Activated CD4-positive, alpha-beta memory T cell treated with anti-CD3 and anti-CD28 coated beads, Interleukin-2, amount 10 ng/mL, durations not matched to agents 7 days and 5 days (primary cell): Measurements from ENCODE around the gene COA3. TPM values are rescaled to one million over a fixed set of nuclear protein-coding genes. Genes with fewer than 3 reads are reported as not detected.

ENCODE experiments used
- CTCF ChIA-PET: fragments of 350-600 bp; sonication (Branson Sonifier 250); formaldehyde crosslinking; loops from one replicate; lab custom pipeline; 2021; ENCODE audit warnings: antibody characterized with exemption, inconsistent platforms; lab: Charles Lee
- POLR2A ChIA-PET: fragments of 350-600 bp; sonication (Branson Sonifier 250); formaldehyde crosslinking; loops from one replicate; lab custom pipeline; 2021; ENCODE audit warnings: antibody characterized with exemption; lab: Charles Lee
- DNase-seq: peaks from one replicate; pipeline ENCODE4 v3.0.0-alpha.2; 2020
- H3K27ac Mint-ChIP-seq: one replicate; pipeline ENCODE4 v1.8.0; 2021; ENCODE audit warnings: mild to moderate bottlenecking, mixed read lengths
- H3K27me3 Mint-ChIP-seq: one replicate; pipeline ENCODE4 v1.8.0; 2021; ENCODE audit warnings: mixed read lengths
- H3K36me3 Mint-ChIP-seq: one replicate; pipeline ENCODE4 v1.8.0; 2021; ENCODE audit warnings: low read depth, mixed read lengths
- H3K4me1 Mint-ChIP-seq: one replicate; pipeline ENCODE4 v1.8.0; 2021; ENCODE audit warnings: mixed read lengths
- H3K4me3 Mint-ChIP-seq: one replicate; pipeline ENCODE4 v1.8.0; 2021; ENCODE audit warnings: mild to moderate bottlenecking, mixed read lengths
- H3K9me3 Mint-ChIP-seq: one replicate; pipeline ENCODE4 v1.8.0; 2021; ENCODE audit warnings: mixed read lengths
- total RNA-seq, 2 experiments: library from RNA; stranded (reverse); gene quantifications; one replicate each; pipeline ENCODE4 v1.2.3, GENCODE V29; 2021

COA3 gene
- total RNA-seq, 2 experiments from 2014 or later, result 35.1 to 37.0 TPM

DNA sequence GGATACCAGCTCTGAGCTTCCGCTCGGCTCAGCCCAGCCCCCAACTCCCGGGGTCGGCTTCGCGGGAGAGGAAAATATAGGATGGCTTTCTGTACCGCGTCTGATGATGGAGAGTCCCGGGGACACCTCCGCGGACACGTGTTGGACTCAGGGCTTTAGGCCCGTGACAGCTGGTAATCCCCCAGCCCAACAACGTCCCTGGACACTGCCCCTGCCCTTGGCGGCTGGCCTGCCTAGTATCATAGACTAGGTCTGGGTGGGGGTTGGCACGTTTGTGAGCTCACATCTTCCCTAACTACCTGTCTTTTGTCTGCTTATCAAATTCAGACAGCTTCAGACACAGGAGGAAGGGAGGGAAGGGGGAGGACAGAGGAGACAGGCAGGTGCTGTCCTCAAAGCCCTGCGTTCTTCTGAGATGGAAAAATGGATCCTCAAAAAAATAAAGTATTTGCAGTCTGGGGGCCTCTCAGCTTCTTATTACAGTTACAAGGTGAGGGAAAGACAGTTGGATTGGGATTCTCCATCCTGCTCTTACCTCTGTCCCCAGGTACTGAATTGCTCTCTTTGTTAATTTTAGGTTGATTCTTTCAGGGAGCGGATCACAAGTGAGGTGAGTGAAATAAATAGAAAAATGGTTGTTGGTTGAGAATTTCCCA lies 35.4 kb upstream of the COA3 start:
- Mint-ChIP-seq H3K9me3 (no peaks in the 10 kb centered on the region), H3K4me1 (peaks cover 26% of the 10 kb centered on the region), H3K4me3 (peak overlapping the region; percentile 89), H3K27me3 (peaks cover 5% of the 10 kb centered on the region), H3K36me3 (peaks cover 26% of the 10 kb centered on the region), H3K27ac (peak overlapping the region; percentile 92)
- ChIA-PET CTCF (interaction anchor here (2.2 to 4.4 kb wide), 3 partner anchors 11 to 256 kb away, joined by 7 to 48 read pairs (median 9); partner anchors contain the start of genes BECN1, PSMC3IP and RPL27), POLR2A (interaction anchor here (0.6 to 4.5 kb wide), 21 partner anchors 8 to 1273 kb away, joined by 3 to 59 read pairs (median 4); partner anchors contain the start of genes AOC2, AOC3, BECN1 and CNTD1)
- DNase-seq, result no peak

DNA sequence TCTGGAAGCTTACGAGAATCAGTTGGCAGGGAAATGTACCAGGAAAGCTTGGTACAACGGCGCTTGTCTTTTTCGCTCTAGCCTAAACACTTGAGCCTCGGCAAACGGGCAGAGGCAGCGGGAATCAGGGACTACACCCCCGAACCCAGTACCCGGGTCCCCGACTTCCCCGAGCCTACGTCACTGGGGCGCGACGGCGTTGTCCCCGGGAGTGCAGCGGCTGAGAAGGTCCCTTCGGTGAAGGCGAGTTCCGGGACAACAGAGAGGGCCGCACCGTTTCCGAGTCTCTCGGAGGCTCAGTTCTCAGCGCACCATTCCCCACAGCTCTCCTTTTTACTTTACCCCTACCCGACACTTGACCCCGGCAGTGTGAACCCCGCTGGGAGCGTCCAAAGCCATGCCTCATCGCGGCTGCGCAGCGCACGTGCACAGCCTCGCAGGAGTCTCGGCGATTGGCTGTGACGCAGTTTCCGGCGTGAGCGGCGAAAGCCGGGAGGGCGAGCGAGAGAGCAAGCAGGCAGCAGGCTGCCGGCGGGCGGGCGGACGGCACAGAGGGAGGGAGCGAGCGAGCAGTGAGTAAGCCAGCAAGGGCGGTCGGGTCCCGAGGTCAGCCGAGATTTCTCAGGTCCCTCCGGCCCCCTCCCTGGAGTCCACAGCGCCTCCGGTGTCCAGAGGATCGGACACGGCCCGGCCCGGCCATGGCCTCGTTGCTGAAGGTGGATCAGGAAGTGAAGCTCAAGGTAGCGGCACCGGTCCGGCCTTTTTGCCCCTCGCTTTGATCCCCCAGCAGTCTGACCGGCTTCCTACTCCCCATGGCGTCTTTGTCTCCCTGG lies 34.6 kb upstream of the COA3 start, which contains the start of gene PSME3:
PSME3 (plus strand) TSS at position 464 of the 833 bp plus-strand sequence; CDS start at position 699, 235 bp downstream.
- peaks cover 26% of the 10 kb centered on the region for H3K4me1 Mint-ChIP-seq
- peaks cover 19% of the 10 kb centered on the region for H3K36me3 Mint-ChIP-seq
- H3K4me3 Mint-ChIP-seq, result peak within 1 kb of the TSS; percentile 89
- CTCF ChIA-PET, result interaction anchor here (2.2 to 4.4 kb wide), 3 partner anchors 11 to 255 kb away, joined by 7 to 48 read pairs (median 9); partner anchors contain the start of genes BECN1, PSMC3IP and RPL27
- H3K27ac Mint-ChIP-seq, result peak within 1 kb of the TSS; percentile 92
- H3K9me3 Mint-ChIP-seq, result no peaks in the 10 kb centered on the region
- peaks cover 10% of the 10 kb centered on the region for H3K27me3 Mint-ChIP-seq
- DNase-seq, result peak; percentile 91
- POLR2A ChIA-PET, result interaction anchor here (0.6 to 4.5 kb wide), 25 partner anchors 9 to 1274 kb away, joined by 3 to 59 read pairs (median 4); partner anchors contain the start of genes AARSD1, AOC2, AOC3 and BECN1

DNA sequence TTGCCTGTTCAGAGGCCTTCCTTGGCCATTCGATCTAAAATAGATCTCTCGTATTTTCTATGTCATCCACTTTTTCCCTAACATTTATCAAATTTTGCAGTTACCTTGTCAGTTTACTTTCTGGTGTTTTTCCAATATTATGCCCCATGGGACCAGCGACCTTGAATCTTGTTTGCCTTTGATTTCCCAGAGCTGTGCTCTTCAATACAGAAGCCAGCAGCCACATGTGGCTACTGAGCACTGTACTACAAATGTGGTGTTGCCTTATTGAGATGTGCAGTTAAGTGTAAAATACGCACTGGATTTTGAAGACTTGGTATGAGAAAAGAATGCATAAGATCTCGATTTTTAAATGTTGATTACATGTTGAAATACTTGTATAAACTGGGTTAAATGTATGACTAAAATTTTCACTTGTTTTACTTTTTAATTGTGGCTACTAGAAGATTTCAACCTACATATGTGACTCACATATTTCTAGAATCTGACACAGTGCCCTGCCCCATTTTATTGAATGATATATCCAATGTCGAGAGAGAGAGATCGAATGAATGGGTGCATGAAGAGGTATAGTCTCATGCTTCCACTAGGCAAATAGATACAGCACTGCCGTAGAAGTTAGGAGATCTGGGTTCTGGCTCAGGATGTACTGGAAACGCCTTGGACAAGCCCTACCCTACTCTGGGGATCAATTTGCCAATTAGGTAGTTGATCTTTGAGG lies 33.9 kb upstream of the COA3 start:
- Mint-ChIP-seq H3K9me3 (no peaks in the 10 kb centered on the region), H3K4me1 (peaks cover 24% of the 10 kb centered on the region), H3K36me3 (peaks cover 11% of the 10 kb centered on the region), H3K4me3 (peak overlapping the region; percentile 89), H3K27ac (peak overlapping the region; percentile 92), H3K27me3 (peaks cover 17% of the 10 kb centered on the region)
- POLR2A ChIA-PET, result interaction anchor here (1.0 to 4.5 kb wide), 10 partner anchors 8 to 529 kb away, joined by 3 to 59 read pairs (median 4); partner anchors contain the start of genes AARSD1, BECN1, NBR1 and RETREG3
- DNase-seq, result no peak
- CTCF ChIA-PET, result interaction anchor here (2.2 to 4.4 kb wide), 3 partner anchors 10 to 254 kb away, joined by 7 to 48 read pairs (median 9); partner anchors contain the start of genes BECN1, PSMC3IP and RPL27

DNA sequence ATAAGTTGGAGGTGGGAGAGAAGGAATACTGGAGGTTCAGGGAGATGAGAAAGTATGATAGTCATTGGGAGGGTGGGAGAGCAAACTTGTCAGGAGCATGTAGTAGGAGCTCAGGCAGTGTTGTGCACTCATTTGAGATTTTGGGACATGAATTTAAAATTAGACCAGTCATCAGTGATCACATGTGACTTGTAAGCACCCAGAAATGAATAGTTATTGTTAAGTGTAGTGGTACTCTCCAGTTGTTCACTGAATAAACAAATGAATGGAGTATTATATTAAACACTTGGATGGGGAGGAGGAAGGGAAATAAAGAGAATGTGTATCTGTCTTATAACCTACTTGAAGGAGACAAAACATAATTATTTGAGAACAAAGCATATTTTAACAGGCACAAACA lies 32.5 kb upstream of the COA3 start:
- peaks cover 10% of the 10 kb centered on the region for H3K36me3 Mint-ChIP-seq
- peaks cover 24% of the 10 kb centered on the region for H3K4me1 Mint-ChIP-seq
- POLR2A ChIA-PET, result interaction anchor here (1.2 to 4.5 kb wide), 2 partner anchors 58 to 167 kb away, joined by 4 to 29 read pairs; partner anchors contain the start of genes RPL27 and VPS25
- H3K27me3 Mint-ChIP-seq, result peaks cover 22% of the 10 kb centered on the region
- CTCF ChIA-PET, result interaction anchor here (0.8 to 4.4 kb wide), 2 partner anchors 8 to 253 kb away, joined by 4 to 48 read pairs; partner anchors contain the start of genes BECN1 and PSMC3IP
- no peak overlapping the region for H3K27ac Mint-ChIP-seq
- H3K9me3 Mint-ChIP-seq, result no peaks in the 10 kb centered on the region
- no peak for DNase-seq
- no peak overlapping the region for H3K4me3 Mint-ChIP-seq

DNA sequence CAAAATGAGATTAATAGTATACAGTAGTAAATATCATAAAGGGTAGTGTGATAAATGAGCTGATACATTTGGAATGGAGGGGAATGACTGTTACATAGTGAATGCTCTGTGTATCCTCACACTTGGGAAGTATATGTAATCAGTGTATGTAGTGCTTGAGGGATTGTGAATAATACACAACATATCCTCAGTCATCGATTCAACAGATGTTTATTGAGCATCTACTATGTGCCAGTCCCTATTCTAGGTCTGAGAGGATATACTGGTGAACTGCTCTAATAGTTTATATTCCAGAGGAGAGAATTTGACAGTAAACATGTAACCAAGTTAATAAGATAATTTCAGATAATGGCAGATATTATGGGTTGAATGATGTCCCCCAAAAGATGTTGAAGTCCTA lies 29.0 kb upstream of the COA3 start:
- H3K4me1 Mint-ChIP-seq, result peaks cover 26% of the 10 kb centered on the region
- no peaks in the 10 kb centered on the region for H3K9me3 Mint-ChIP-seq
- peaks cover 8% of the 10 kb centered on the region for H3K36me3 Mint-ChIP-seq
- ChIA-PET CTCF (interaction anchor here (1.0 kb wide), 1 partner anchor 171 kb away, joined by 4 read pairs; the partner anchor contains the start of gene RPL27), POLR2A (no interaction called here)
- H3K27me3 Mint-ChIP-seq, result peaks cover 22% of the 10 kb centered on the region
- no peak overlapping the region for H3K4me3 Mint-ChIP-seq
- no peak overlapping the region for H3K27ac Mint-ChIP-seq
- no peak for DNase-seq

DNA sequence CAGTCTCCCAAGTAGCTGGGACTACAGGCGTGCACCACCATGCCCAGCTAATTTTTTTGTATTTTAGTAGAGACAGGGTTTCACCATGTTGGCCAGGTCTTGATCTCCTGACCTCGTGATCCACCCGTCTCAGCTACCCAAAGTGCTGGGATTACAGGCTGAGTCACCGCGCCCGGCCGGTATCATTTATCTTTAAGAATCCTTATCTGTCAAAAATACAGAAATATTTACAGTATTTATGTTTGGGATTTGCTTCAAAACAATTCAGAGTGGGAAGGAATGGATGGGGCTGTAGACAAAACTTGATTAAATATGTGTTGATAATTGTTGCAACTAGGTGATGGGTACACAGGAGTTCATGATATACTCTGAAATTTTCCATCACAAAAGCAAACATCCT lies 22.7 kb upstream of the COA3 start:
- H3K9me3 Mint-ChIP-seq, result no peaks in the 10 kb centered on the region
- ChIA-PET CTCF (interaction anchor here (0.9 to 5.7 kb wide), 7 partner anchors 11 to 243 kb away, joined by 3 to 48 read pairs (median 5); partner anchors contain the start of genes CNTD1, COA3, PSMC3IP and PSME3), POLR2A (interaction anchor here (0.6 to 4.0 kb wide), 2 partner anchors 48 to 117 kb away, joined by 4 to 30 read pairs; partner anchors contain the start of gene VPS25)
- H3K4me3 Mint-ChIP-seq, result no peak overlapping the region
- DNase-seq, result no peak
- H3K4me1 Mint-ChIP-seq, result peaks cover 38% of the 10 kb centered on the region
- peaks cover 61% of the 10 kb centered on the region for H3K36me3 Mint-ChIP-seq
- H3K27ac Mint-ChIP-seq, result peak overlapping the region; percentile 2
- no peaks in the 10 kb centered on the region for H3K27me3 Mint-ChIP-seq

DNA sequence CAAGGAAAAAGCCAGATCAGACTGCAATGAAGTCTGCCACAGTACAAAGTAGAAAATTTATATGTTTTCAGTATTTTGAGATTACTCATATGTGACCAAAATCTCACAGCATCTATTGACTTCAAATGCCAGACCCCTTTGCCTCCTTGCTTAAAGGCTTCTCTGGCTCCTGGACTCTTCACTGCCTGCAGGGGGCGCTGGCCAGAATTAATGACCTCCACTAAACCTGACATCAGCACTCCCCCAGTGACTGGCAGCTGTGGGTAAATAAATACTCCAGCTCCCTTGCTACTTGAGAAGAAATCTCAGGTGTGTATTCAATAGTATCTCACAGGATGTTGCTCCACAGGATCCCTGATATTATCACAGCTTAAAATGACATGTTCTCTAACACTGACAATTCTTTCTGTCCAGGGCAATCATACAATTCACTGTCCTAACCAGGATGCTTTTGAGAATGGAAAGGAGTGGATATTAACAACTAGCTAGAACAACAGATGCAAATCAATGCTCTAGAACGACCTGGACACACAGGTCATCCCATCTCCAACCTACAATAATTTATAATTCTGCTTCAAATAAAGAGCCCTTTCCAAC lies 21.5 kb upstream of the COA3 start:
- Mint-ChIP-seq H3K4me1 (peaks cover 36% of the 10 kb centered on the region), H3K9me3 (no peaks in the 10 kb centered on the region), H3K27ac (no peak overlapping the region), H3K36me3 (peaks cover 71% of the 10 kb centered on the region), H3K4me3 (no peak overlapping the region), H3K27me3 (no peaks in the 10 kb centered on the region)
- POLR2A ChIA-PET, result interaction anchor here (1.4 kb wide), 1 partner anchor 13 kb away, joined by 5 read pairs; the partner anchor contains the start of gene PSME3
- DNase-seq, result peak; percentile 74
- CTCF ChIA-PET, result interaction anchor here (0.6 to 5.7 kb wide), 9 partner anchors 10 to 242 kb away, joined by 3 to 48 read pairs (median 3); partner anchors contain the start of genes PSMC3IP, PSME3, RPL27 and VPS25

DNA sequence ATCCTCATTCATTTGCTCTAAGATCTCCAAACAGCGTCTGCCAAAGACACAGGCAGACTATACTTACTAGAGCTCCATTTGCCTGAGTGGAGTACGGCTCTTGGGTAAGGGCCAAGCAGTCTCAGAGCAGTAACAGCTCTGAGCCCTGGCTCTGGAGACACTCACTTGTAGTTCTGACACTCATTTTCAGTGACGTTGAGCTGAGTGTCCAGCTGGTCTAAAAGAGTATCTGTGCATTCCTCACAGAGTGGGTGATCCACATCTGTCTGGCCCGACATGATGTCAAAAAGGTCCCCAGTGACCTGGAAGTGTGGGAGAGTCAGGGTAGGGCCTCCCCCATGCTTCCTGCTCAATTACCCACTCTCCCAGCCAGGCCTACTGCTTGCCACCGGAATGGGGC lies 19.9 kb upstream of the COA3 start:
- Mint-ChIP-seq H3K36me3 (peaks cover 78% of the 10 kb centered on the region), H3K27ac (no peak overlapping the region)
- POLR2A ChIA-PET, result interaction anchor here (1.5 kb wide), 1 partner anchor 45 kb away, joined by 4 read pairs; the partner anchor contains the start of gene VPS25

DNA sequence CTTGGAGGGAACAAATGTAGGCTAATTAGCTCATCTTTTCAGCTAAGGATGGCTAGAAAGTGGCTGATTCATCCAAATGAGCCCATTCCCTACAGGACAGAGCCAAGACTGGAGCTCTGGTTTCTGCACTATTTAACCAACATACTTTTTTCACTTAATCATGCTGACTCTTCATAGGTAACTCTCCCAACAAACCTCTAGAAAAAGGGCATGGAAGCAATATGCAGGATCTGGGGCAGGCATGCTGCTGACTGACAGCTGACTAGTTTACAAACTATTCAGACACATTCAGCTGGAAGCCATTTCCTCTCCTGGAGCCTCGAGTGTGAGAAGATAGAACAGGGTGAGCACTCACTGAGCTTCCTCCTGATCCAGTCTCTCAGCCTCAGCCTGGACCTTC lies 19.4 kb upstream of the COA3 start:
- H3K27me3 Mint-ChIP-seq, result no peaks in the 10 kb centered on the region
- DNase-seq, result no peak
- no peak overlapping the region for H3K27ac Mint-ChIP-seq
- POLR2A ChIA-PET, result interaction anchor here (0.6 to 1.5 kb wide), 2 partner anchors 16 to 44 kb away, joined by 3 to 4 read pairs; partner anchors contain the start of gene VPS25
- H3K9me3 Mint-ChIP-seq, result no peaks in the 10 kb centered on the region
- peaks cover 22% of the 10 kb centered on the region for H3K4me1 Mint-ChIP-seq
- CTCF ChIA-PET, result no interaction called here
- peaks cover 79% of the 10 kb centered on the region for H3K36me3 Mint-ChIP-seq
- H3K4me3 Mint-ChIP-seq, result no peak overlapping the region

More for the DNA sequence above, 19.9 kb upstream of the COA3 start:
- CTCF ChIA-PET, result interaction anchor here (0.6 kb wide), 1 partner anchor 253 kb away, joined by 3 read pairs; no protein-coding TSS in a partner anchor
- H3K27me3 Mint-ChIP-seq, result no peaks in the 10 kb centered on the region
- DNase-seq, result no peak
- peaks cover 24% of the 10 kb centered on the region for H3K4me1 Mint-ChIP-seq
- H3K9me3 Mint-ChIP-seq, result no peaks in the 10 kb centered on the region
- no peak overlapping the region for H3K4me3 Mint-ChIP-seq

DNA sequence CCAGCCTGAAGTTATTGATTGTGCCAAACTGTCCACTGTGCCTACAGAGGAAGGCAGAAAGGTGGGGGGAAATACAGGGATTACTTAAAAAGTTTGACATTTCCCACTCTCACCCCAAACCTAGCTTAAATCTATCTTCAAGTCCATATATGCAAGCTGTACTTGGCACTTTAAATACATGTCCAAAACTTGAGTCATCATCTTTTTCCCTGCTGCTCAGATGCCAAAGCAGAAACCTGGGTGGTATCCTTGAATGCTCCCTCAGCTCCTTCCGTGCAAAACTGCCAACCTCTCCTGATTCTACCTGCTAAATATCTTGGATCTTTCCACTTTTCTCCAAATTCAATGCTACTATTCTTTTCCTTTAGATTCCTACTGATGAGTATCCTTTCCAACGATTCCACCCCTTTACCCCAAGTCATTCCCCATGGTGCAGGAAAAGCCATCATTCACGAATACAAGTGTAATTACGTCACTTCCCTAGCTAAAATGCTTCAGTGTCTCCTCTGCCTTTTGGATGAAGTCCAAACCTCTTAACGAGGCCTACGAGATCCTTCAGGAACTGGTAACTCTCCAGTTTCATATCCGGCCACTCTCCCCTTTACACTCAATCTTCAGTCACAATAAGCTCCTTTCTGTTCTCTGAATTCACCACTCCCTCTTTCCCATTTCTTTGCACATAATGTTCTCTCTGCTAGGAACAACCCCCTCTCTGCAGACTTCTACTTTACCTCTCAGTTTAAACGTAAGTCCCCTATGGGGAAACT lies 16.3 kb upstream of the COA3 start:
- CTCF ChIA-PET, result interaction anchor here (0.5 to 1.3 kb wide), 2 partner anchors 9 to 433 kb away, joined by 3 to 8 read pairs; partner anchors contain the start of gene BECN1
- Mint-ChIP-seq H3K27ac (no peak overlapping the region), H3K9me3 (no peaks in the 10 kb centered on the region), H3K4me3 (no peak overlapping the region), H3K4me1 (no peaks in the 10 kb centered on the region), H3K27me3 (no peaks in the 10 kb centered on the region), H3K36me3 (peaks cover 74% of the 10 kb centered on the region)
- POLR2A ChIA-PET, result interaction anchor here (1.1 to 2.0 kb wide), 2 partner anchors 9 kb away, joined by 3 to 10 read pairs; partner anchors contain the start of gene BECN1
- DNase-seq, result no peak
